Fibroblast of gingiva (primary cell): ENCODE data around the gene AMPH.
"Not testable (repeated sequence)": the region's sequence is repeated elsewhere in the genome, so short reads cannot be mapped to it uniquely, and the experiment has no call there.

Experiments
- DNase-seq: peaks from one replicate; pipeline ENCODE4 v3.0.0-alpha.2; 2011; ENCODE audit warnings: low read depth

The AMPH gene

DNA sequence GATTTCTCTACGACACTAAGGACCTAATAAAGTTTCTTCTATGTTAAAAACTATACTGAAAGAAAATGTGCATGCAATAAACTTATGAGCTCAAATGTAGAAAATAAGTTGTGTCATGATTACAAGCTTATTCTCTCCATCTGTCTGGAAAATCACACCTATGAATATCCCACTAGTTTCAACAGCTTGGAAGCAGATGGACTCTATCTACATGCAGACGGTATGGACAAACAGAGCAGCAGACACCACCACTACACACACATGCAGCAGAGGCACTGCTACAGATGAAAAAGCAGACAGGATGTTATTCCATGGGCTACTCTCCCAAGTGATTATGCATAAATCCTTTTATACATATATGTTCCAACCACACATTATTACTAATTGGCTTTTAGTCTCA lies 234.3 kb downstream of the AMPH start:
- DNase-seq: no peak

DNA sequence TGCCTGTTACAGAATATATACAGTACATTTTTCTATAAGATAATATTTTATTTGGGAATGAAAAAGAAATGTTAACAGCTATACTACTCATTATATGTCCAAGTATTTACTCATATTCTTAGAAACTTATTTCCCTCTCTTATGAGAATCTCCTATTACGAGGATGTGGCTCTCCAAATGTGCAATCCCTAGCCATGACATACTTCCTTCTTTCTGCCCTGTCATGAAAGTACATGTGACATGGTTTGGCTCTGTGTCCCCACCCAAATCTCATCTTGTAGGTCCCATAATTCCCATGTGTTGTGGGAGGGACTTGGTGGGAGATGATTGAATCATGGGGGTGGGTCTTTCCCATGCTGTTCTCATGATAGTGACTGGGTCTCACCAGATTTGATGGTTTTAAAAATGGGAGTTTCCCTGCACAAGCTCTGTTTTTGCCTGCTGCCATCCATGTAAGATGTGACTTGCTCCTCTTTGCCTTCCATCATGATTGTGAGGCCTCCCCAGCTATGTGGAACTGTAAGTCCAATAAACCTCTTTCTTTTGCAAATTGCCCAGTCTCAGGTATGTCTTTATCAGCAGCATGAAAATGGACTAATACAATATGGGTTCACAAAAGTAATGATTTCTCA lies 235.1 kb downstream of the AMPH start:
- not testable (repeated sequence) for DNase-seq

DNA sequence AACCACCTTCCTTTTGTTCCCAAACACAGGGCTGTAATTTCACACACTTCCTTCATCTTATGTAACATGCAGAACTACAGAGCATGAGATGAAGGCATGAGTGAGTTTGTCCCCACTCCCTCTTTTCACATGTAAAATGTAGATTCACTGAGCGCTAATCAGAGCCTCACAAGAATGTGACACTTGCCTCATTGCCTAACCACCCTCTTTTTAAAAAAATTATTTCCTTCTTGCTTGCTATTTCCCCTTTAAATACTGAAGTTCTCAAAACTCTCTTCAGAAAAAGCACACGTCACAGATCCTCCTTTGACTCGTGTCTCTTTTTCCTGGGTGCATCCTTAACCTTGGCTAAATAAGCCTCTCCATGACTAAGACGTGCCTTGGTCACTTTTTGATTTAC lies 236.5 kb downstream of the AMPH start:
- no peak for DNase-seq

DNA sequence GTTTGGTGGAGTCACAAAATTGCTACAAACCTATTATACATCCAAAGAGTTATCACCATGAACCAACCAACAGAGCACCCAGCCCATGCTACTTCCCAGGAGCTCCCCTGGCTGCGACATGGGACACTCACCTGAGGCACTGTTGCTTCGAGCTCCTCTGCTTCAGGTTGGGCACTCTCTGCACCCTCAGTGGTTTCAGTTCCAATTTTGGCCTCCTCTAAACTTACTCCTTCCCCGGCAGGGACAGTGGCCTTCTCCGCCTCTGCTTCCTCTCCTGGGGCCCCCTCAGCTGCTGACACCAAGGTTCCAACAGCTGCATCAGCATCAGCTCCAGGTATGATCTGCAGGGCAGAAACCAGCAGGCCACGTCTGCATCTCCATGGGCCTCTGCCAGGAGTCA lies 237.3 kb downstream of the AMPH start:
- no peak for DNase-seq

DNA sequence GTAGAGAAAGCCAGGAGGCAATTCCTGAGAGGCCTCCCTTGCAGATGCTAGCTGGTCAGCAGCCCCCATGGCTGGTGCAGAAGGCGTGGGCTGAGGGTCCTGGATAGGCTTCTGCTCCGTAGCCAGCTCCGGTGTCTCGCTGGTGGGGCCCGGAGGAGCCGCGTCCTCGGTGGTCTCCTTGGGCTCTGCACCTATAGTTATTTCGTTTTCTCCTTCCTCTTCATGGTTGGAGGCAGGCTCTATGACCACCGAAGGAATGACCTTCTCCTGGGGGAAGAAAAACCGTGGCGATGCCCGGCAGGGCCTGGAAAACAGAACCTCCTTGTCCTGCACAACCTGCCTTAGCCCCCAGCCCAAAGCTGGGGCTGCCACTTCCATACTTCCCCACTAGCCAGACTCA lies 239.4 kb downstream of the AMPH start:
- DNase-seq: no peak

GRCh38 chr7:38385682-38386081 lies 245.5 kb downstream of the AMPH start:
- no peak for DNase-seq

GRCh38 chr7:38383281-38383680 lies 247.9 kb downstream of the AMPH start:
- no peak for DNase-seq

DNA sequence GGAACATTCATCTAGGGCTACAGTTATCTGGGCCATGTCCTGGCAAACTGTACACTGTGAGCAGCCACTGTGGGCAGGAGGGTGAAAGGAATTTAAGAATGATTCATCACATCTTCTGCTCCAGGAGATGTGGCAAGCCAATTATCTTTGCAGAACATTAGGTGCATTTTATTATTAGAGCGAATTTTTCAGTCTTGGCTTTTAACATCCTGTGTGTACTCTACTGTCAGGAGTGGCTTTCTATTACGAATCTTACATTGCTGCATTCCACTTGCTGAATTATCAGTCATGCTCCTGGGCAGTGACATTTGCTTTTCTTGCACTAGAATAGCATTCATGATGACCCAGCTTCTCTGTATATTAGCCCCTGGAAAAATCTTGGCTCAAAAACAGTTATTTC lies 248.5 kb downstream of the AMPH start:
- peak; percentile 72 for DNase-seq

- no peak for DNase-seq
Measured at GRCh38 chr7:38375453-38375852, 255.7 kb downstream of the AMPH start.

- no peak for DNase-seq
Measured at GRCh38 chr7:38374507-38374906, 256.7 kb downstream of the AMPH start.

GRCh38 chr7:38373155-38373554 lies 258.0 kb downstream of the AMPH start:
- peak; percentile 49 for DNase-seq

GRCh38 chr7:38372290-38372689 lies 258.9 kb downstream of the AMPH start:
- DNase-seq: no peak

GRCh38 chr7:38369816-38370493 lies 261.2 kb downstream of the AMPH start:
- peak; percentile 81 for DNase-seq

DNA sequence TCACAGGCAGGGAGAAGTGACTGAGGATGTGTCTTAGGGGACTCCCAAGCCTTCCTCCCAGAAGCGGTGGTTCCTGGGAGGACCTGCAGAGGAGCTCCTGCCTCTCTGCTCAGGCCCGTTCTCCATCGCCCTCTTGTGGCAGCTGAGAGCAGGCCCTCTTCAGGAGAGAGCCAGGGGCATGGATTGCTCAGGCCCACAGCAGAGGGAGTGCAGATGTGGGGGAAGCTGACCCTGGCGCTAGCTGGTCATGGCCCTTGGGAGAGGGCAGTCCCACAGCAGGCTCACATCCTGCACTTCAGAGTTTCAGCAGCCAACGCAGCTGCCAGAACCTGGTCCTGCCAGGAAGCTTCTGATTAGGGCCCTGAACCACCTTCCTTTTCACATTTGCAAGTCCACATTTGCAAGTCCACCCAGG lies 263.0 kb downstream of the AMPH start:
- DNase-seq: peak; percentile 54

DNA sequence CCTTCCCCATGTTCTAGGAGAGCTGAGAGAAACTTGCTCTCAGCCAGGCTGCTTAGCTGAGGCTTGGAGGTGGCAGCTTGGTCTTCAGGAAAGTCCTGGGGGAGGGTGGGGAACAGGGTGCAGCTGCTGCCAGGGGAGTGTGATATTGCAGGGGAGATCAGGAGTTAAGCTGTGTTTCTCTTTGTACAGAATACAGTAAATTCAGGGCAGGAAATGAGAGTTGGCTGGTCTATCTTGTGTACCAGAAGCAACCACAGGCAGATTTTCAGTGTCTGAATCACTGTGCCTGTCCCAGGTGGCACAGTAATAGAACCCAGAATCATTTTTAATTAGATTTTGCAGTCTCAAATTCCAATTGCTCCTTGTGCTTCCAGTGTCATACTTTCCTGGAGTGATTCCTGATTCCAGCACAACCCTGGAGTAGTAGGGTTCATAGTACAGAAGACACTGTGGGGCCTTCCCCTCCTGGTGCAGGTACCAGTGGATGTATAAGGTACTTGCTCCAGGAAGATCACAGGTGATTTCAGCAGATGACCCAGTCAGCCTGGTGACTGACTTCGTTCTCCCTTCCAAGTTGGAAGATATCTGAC lies 263.8 kb downstream of the AMPH start:
- DNase-seq: no peak

DNA sequence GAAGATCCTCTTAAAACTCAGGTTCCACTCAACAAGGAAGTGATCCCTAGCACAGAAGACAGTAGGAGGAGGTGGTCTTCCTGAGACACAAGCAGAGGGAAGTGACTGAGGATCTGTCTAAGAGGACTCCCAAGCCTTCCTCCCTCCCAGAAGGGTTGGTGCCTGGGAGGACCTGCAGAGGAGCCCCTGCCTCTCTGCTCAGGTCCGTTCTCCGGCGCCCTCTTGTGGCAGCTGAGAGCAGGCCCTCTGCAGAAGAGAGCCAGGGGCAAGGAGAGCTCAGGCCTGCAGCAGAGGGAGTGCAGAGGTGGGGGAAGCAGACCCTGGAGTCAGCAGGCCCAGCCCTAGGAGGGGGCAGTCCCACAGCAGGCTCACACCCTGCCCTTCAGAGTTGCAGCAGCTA lies 267.8 kb downstream of the AMPH start:
- not testable (repeated sequence) for DNase-seq

DNA sequence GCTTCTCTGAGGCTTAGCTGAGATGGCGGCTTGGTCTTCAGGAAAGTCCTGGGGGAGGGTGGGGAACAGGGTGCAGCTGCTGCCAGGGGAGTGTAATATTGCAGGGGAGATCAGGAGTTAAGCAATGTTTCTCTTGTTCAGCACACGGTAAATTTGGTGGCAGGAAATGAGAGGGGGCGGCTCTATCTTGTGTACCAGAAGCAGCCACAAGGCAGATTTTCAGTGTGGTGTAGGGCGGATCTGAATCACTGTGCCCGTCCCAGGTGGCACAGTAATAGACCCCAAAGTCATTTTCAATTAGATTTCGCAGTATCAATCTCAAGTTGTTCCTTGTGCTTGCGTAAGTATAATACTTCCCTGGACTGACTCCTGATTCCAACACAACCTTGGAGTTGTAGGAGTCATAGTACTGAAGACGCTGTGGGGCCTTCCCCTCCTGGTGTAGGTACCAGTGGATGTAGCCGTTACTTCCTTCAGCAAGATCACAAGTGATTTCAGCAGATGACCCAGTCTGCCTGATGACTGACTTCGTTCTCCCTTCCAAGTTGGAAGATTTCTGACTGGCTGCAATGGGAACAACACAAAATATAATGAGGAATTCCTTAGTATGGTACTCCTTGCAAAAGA lies 268.4 kb downstream of the AMPH start:
- not testable (repeated sequence) for DNase-seq

DNA sequence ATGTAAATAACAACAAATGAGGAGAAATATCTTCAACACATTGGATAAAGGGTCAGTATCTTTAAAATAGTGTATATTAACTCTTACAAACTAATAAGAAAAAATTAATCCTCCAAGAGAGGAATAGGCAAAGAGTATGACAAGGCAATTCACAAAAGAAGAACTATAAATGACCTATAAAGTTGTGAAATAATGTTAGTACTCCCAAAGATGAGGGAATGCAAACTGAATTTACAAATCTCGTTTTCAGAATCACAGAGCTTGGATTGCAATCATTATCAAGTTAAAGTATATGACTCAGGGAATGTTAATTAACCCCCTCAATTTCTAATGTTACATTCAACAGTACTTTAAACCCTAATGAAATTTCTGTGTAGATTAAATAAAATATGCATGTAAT lies 270.4 kb downstream of the AMPH start:
- no peak for DNase-seq

GRCh38 chr7:38359071-38359601 lies 272.0 kb downstream of the AMPH start:
- DNase-seq: not testable (repeated sequence)

DNA sequence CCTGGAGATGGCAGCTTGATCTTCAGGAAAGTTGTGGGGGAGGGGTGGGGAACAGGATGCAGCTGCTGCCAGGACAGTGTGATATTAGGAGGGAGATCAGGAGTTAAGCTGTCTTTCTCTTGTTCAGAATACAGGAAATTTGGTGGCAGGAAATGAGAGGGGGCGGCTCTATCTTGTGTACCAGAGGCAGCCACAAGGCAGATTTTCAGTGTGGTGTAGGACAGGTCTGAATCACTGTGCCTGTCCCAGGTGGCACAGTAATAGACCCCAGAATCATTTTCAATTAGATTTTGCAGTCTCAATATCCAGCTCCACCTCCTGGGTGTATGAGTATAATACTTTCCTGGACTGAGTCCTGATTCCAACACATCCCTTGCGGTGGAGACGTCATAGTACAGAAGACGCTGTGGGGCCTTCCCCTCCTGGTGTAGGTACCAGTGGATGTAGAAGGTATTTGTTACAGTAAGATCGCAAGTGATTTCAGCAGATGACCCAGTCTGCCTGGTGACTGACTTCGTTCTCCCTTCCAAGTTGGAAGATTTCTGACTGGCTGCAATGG lies 272.8 kb downstream of the AMPH start:
- not testable (repeated sequence) for DNase-seq

- DNase-seq: not testable (repeated sequence)
Measured at GRCh38 chr7:38354271-38354851, 276.8 kb downstream of the AMPH start.

DNA sequence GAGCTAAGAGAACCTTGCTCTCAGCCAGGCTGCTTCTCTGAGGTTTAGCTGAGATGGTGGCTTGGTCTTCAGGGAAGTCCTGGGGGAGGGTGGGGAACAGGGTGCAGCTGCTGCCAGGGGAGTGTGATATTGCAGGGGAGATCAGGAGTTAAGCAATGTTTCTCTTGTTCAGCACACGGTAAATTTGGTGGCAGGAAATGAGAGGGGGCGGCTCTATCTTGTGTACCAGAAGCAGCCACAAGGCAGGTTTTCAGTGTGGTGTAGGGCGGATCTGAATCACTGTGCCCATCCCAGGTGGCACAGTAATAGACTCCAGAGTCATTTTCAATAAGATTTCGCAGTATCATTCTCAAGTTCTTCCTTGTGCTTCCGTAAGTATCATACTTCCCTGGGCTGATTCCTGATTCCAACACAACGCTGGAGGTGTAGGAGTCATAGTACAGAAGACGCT lies 277.7 kb downstream of the AMPH start:
- not testable (repeated sequence) for DNase-seq
